ENCODE measurements around the gene ACADM.
"Not testable (repeated sequence)": the region's sequence is repeated elsewhere in the genome, so short reads cannot be mapped to it uniquely, and the experiment has no call there.

ACADM gene

DNA sequence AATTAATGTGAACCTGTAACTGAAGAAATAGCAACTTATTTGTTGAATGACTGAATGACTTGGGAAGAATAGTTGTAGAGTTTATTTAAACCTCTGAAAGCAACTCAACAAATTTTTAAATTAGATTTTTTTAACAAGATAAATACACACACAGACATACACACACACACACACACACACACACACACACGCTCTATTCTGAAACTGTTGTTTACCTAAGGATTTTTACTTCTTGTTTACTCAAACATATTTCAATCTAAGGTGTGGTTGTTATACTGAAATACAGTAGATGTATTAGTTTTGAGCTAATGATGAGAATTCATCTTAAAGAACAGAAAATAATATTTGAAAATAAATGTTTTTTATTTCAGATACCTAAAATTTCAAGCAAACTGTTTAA lies 11.5 kb downstream of the ACADM start:
- no peak for DNase-seq (ENCODE audit: low spot score)

GRCh38 chr1:75742047-75742625 lies 17.6 kb downstream of the ACADM start:
- no peak for DNase-seq (ENCODE audit: low spot score)

DNA sequence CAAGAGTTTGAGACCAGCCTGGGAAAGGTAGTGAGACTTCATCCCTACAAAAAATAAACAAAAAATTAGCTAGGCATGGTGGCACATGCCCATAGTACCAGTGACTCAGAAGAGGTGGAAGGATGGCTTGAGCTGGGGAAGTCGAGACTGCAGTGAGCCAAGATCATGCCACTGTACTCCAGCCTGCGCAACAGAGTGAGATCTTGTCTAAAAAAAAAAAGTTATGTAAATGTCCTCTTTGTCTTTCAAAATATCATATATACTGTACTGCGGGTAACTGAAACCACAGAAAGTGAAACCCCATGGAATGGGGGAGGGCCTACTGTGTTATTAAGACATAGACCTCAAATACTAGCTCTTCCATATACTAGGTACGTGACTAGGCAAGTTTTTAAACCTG lies 20.8 kb downstream of the ACADM start:
- DNase-seq (ENCODE audit: low spot score), result no peak

DNA sequence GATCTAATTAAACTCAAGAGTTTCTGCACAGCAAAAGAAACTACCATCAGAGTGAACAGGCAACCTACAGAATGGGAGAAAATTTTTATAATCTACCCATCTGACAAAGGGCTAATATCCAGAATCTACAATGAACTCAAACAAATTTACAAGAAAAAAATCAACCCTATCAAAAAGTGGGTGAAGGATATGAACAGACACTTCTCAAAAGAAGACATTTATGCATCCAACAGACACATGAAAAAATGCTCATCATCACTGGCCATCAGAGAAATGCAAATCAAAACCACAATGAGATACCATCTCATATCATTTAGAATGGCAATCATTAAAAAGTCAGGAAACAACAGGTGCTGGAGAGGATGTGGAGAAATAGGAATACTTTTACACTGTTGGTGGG lies 32.7 kb downstream of the ACADM start:
- DNase-seq (ENCODE audit: low spot score), result not testable (repeated sequence)

GRCh38 chr1:75758543-75758942 lies 34.0 kb downstream of the ACADM start:
- not testable (repeated sequence) for DNase-seq (ENCODE audit: low spot score)

- no peak for DNase-seq (ENCODE audit: low spot score)
Measured at GRCh38 chr1:75764057-75764655, 39.6 kb downstream of the ACADM start.

DNA sequence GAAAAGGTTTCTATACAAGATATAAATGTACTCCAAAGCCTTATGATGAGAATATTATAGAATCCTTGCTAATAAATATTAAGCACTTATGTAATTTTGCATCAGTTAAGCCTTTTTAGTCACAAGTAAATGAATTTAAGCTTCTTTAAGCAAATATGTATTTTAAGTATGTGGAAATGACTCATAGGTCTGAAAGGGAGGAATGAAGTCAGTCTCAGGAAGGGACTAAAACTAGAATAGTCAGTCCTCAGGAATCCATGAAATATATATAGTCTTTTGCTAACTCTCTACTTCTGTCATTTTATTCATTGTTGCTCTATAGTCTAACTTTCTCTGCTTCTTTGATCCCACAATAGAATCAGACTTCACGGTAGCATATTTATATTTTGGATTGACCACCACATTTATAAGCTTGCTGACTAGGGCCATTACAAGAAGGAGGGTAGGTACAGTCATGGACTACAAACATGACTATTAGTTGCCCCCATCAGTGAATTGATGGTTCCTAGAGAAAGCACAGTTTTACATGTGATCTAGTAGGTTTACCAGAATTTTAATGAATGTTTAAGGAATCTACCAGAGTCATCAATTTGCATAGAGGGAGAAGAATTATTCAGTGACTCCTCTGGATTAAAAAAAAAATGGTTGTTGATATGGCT lies 41.3 kb downstream of the ACADM start:
- DNase-seq (ENCODE audit: low spot score), result no peak

GRCh38 chr1:75768016-75768415 lies 43.5 kb downstream of the ACADM start:
- DNase-seq (ENCODE audit: low spot score), result no peak

- DNase-seq (ENCODE audit: low spot score), result no peak
Measured at GRCh38 chr1:75770761-75771160, 46.3 kb downstream of the ACADM start.

DNA sequence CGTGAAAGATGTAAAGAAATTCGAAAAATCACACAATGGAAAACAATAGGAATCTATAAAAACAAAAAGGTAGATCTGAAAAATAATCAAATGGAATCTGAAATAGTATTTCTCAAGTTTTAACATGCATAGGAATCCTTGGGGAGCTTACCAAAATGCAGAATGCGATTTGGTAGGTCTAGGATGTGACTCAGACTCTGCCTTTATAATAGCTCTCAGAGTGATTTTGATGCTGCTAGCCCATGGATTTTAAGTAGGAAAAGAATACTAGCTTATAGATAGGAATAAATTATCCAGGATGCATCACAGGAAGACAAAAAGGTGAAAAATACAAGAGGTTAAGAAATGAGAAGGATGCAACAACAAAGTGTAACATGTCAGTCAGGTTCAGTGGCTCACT lies 47.5 kb downstream of the ACADM start:
- DNase-seq (ENCODE audit: low spot score), result no peak

GRCh38 chr1:75777812-75778211 lies 53.3 kb downstream of the ACADM start:
- not testable (repeated sequence) for DNase-seq (ENCODE audit: low spot score)

DNA sequence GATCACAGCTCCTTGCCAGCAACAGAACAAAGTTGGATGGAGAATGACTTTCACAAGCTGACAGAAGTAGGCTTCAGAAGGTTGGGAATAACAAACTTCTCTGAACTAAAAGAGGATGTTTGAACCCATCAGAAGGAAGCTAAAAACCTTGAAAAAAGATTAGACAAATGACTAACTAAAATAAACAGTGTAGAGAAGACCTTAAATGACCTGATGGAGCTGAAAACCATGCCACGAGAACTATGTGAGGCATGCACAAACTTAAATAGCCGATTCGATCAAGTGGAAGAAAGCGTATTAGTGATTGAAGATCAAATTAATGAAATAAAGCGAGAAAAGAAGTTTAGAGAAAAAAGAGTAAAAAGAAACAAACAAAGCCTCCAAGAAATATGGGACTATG lies 54.2 kb downstream of the ACADM start:
- DNase-seq (ENCODE audit: low spot score), result not testable (repeated sequence)

DNA sequence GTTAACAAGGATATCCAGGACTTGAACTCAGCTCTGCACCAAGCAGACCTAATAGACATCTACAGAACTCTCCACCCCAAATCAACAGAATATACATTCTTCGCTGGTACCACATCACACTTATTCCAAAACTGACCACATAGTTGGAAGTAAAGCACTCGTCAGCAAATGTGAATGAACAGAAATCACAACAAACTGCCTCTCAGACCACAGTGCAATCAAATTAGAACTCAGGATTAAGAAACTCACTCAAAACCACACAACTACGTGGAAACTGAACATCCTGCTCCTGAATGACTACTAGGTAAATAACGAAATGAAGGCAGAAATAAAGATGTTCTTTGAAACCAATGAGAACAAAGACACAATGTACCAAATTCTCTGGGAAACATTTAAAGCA lies 55.7 kb downstream of the ACADM start:
- not testable (repeated sequence) for DNase-seq (ENCODE audit: low spot score)

DNA sequence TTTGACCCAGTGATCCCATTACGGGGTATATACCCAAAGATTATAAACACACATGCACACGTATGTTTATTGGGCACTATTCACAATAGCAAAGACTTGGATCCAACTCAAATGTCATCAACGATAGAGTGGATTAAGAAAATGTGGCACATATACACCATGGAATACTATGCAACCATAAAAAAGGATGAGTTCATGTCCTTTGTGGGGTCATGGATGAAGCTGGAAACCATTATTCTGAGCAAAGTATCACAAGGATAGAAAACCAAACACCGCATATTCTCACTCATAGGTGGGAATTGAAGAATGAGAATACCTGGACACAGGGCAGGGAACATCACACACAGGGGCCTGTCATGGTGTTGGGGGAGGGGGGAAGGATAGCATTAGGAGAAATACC lies 59.4 kb downstream of the ACADM start:
- DNase-seq (ENCODE audit: low spot score), result not testable (repeated sequence)

DNA sequence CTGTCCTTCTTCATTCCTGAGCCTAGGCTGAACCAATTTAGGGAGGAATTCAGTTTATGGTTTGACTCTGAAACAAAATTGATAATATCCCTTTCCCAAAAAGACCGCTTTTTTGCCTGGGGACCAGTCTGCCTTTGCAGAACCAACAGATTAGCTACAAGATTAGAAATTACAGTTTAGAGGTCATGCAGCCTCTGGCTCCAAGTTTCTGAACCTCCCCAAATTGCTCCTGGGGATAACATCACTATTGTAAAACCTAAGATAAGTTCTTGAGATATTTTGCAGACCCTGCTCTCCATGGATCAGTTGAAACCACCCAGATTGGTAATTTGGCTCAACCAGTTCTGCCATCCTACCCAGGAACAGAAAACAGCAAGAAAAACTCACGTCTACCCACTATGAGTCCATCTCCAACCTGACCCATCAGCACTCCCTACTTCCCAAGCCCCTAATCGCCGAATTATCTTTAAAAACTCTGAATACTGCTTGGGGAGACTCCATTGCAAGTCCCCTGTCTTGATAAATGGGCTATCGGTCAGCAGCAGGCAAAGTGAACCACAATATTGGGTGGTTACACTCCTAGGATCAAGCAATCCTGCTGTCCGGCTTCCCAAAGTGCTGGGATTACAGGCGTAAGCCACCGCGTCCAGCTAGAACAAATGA lies 60.9 kb downstream of the ACADM start:
- DNase-seq (ENCODE audit: low spot score), result no peak

- DNase-seq (ENCODE audit: low spot score), result peak; percentile 97
Measured at GRCh38 chr1:75785983-75786853, 61.7 kb downstream of the ACADM start, which contains the start of gene RABGGTB. RABGGTB (plus strand) TSS chr1:75786256; CDS start chr1:75786272, 16 bp downstream.

- no peak for DNase-seq (ENCODE audit: low spot score)
Measured at GRCh38 chr1:75786901-75787493, 62.5 kb downstream of the ACADM start.

DNA sequence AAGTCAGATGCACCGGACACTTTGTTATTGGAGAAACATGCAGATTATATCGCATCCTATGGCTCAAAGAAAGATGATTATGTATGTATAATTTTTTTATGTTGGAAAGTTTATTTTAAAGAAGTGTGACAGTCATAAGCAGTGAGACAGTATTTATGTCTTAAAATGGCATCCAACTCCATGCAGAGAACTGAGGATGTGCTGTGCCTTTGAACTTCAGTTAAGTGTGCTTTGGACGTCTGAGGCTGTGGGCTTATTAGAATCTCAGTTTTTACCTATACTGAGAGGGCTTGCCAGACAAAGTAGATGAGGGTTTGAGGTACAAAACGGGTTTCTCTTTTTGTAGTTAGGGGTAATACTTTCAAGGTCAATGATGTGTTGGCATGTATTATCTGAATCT lies 63.0 kb downstream of the ACADM start:
- no peak for DNase-seq (ENCODE audit: low spot score)

DNA sequence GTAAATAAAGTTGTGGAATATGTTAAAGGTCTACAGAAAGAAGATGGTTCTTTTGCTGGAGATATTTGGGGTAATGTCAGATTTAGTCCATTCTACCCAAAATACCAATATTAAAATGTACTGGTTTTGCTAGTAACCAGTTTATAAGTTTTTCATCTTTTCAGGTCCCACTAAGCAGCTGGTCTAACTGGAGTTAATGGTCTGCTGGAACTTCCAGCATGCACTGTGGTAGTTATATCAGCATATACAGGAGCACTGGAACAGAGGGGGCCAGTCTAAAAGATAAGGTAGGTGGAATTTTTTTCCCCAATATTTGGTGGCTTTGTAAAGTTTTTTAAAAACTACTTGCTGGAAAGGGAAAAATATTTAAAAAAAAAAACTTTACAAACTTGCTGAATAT lies 65.5 kb downstream of the ACADM start:
- DNase-seq (ENCODE audit: low spot score), result no peak

- no peak for DNase-seq (ENCODE audit: low spot score)
Measured at GRCh38 chr1:75791022-75791421, 66.5 kb downstream of the ACADM start.

DNA sequence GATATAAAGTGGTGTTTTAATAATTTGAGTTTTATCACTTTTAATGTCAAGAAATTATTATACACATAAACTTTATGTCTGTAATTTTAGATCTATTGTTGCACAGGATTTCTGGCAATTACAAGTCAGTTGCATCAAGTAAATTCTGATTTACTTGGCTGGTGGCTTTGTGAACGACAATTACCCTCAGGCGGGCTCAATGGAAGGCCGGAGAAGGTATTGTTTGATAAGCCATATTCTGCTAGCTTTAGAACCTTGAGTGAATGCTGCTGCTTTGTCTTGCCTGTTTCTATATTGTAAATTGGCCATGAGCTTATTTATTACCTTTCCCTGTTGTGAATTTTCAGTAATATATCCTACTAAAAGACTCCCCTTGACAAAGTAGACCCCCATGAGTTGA lies 67.6 kb downstream of the ACADM start:
- DNase-seq (ENCODE audit: low spot score), result no peak

- DNase-seq (ENCODE audit: low spot score), result no peak
Measured at GRCh38 chr1:75794382-75794781, 69.9 kb downstream of the ACADM start.
